Tibial artery (tissue), 4 donors: Measurements from ENCODE around the gene C4orf36.

ENCODE experiments used
- DNase-seq, 2 donors: peaks; one replicate each; pipeline ENCODE4 v3.0.0-alpha.2; 2019
- H3K27ac ChIP-seq, 2 donors: fragments of 200-600 bp; sonication (generic) in 1 of 2; 1 replicate in 1 of 2; 2 replicates in 1 of 2; pipeline ENCODE4 v1.5.1; 2018 to 2019; ENCODE audit warnings: mild to moderate bottlenecking in 1 of 2
- H3K27me3 ChIP-seq, 2 donors: fragments of 200-600 bp; sonication (generic) in 1 of 2; one replicate each; pipeline versions ENCODE4 v1.5.1 to v1.6.0; 2016 to 2019
- H3K36me3 ChIP-seq, 3 donors: fragments of 200-600 bp; sonication (generic) in 2 of 3; one replicate each; pipeline ENCODE4 v1.5.1; 2016 to 2019; ENCODE audit warnings: mild to moderate bottlenecking in 2 of 3
- H3K4me1 ChIP-seq, 4 donors: fragments of 200-600 bp; sonication (generic) in 2 of 4; 1 replicate in 3 of 4; 2 replicates in 1 of 4; pipeline ENCODE4 v1.5.1; 2016 to 2019
- H3K4me3 ChIP-seq, 2 donors: fragments of 200-600 bp; sonication (generic) in 1 of 2; 1 replicate in 1 of 2; 2 replicates in 1 of 2; pipeline ENCODE4 v1.5.1; 2018 to 2019; ENCODE audit warnings: mild to moderate bottlenecking in 2 of 2
- H3K9me3 ChIP-seq, 3 donors: fragments of 200-600 bp; sonication (generic) in 1 of 3; one replicate each; pipeline ENCODE4 v1.5.1; 2016 to 2019
- CTCF ChIP-seq, 2 experiments: fragments of 200-600 bp in 1 of 2; fragments of 450-650 bp in 1 of 2; IDR thresholded peaks; one replicate each; pipeline ENCODE4 v1.5.1; 2017 to 2019; ENCODE audit warnings: antibody characterized with exemption in 2 of 2, mild to moderate bottlenecking in 1 of 2, moderate library complexity in 1 of 2
- intact Hi-C: fragments of 100-400 bp; cut with DNase I; formaldehyde crosslinking; loops from one replicate; pipeline ENCODE4 v1.15.0; 2023; ENCODE audit warnings: low total_unique reads

Gene C4orf36

GRCh38 chr4:86841309-86841708 lies 50.9 kb downstream of the C4orf36 start:
- Histone ChIP-seq H3K4me3 (no peak overlapping the region), H3K27me3 (no peaks in the 10 kb centered on the region), H3K9me3 (no peaks in the 10 kb centered on the region), H3K36me3 (no peaks in the 10 kb centered on the region), H3K27ac (no peak overlapping the region), H3K4me1 (no peaks in the 10 kb centered on the region)
- no peak for DNase-seq
- no peak for TF ChIP-seq CTCF (IDR thresholded peaks at IDR 0.05)
- intact Hi-C loops, result no loop called here

DNA sequence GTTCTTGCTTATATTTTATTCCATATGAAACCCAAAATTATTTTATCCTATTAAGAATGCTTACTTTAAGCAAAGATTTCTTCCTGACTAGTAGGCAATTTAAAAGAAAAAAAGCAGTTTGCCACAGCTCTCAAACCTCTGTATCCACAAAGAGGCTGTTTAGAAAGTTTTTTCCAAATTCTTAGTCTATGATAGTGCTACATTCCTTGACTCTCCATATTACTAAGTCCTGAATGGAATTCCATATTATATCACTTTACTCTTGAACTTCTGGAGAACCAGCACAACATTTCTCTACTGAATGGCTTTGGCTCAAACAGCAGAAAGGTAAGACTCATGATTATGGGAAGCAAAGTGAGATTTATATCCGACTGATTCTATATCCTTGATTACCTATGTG lies 51.4 kb downstream of the C4orf36 start:
- no peaks in the 10 kb centered on the region for H3K27me3 ChIP-seq
- intact Hi-C loops, result no loop called here
- no peaks in the 10 kb centered on the region for H3K9me3 ChIP-seq
- DNase-seq, result no peak
- no peaks in the 10 kb centered on the region for H3K36me3 ChIP-seq
- H3K4me1 ChIP-seq, result no peaks in the 10 kb centered on the region
- no peak overlapping the region for H3K27ac ChIP-seq
- H3K4me3 ChIP-seq, result no peak overlapping the region
- no peak for TF ChIP-seq CTCF (IDR thresholded peaks at IDR 0.05)

DNA sequence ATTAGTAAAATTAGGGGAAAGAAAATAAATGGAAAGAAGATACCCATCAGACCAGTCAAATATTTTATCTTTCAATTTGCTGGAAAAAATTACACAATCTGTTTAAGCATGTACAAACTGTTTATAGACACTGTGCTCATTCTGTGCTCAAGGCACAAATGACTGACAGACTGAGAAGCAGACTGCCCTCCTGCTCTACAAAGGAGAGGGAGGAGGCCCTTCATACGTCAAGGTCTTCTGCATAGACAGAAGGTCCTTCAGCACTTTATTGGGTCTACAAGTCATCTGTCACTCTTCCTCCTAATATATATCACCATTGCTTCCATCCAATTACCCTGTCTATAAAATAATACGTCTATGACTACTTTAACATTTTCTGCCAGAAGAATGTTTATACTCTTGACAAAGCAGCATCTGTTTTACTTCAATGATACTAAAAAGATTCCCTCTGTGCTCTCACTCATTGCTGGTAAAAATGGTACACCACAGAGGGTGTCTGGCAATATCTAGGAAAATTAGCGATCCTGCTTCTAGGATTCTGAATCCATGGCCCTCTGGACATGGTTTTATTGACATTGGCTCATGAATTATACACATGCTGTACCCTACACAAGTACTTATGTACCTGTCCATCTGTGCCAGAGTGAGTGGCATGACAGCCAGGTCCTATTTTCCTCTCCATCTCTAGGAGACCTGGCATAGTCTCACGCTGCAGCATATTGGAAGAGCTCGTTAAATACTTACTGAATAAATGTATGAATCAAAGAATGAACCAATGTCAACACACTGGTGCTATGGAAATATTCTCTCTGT lies 54.3 kb downstream of the C4orf36 start:
- H3K4me3 ChIP-seq, result no peak overlapping the region
- H3K27ac ChIP-seq, result no peak overlapping the region
- DNase-seq, result no peak
- H3K27me3 ChIP-seq, result no peaks in the 10 kb centered on the region
- intact Hi-C loops, result no loop called here
- H3K36me3 ChIP-seq, result no peaks in the 10 kb centered on the region
- TF ChIP-seq CTCF (IDR thresholded peaks at IDR 0.05), result no peak
- no peaks in the 10 kb centered on the region for H3K4me1 ChIP-seq
- no peaks in the 10 kb centered on the region for H3K9me3 ChIP-seq

DNA sequence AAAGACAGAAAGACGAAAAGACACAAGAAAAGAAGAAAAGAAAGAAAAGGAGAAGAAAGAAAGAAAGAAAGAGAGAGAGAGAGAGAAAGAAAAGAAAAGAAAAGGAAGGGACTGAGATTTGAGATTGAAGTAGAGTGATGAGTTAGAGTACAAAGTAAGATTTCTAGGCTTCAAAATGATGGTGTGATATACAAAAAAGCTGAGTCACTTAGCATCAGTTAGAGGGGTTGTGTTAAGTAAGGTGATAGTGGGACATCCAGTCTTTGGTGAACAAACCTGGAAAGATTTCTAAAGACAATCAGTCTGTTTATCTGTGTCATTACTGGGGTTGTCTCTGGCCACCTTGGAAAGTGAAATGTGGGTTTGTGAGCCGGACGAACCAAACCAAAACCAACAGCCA lies 56.5 kb downstream of the C4orf36 start:
- DNase-seq, result no peak
- H3K4me3 ChIP-seq, result no peak overlapping the region
- intact Hi-C loops, result no loop called here
- no peak for TF ChIP-seq CTCF (IDR thresholded peaks at IDR 0.05)
- H3K4me1 ChIP-seq, result peaks cover 0 to 4% (median 0%) of the 10 kb centered on the region in 4 donors
- no peaks in the 10 kb centered on the region for H3K27me3 ChIP-seq
- H3K36me3 ChIP-seq, result no peaks in the 10 kb centered on the region
- no peak overlapping the region for H3K27ac ChIP-seq
- H3K9me3 ChIP-seq, result no peaks in the 10 kb centered on the region

- Histone ChIP-seq H3K27me3 (no peaks in the 10 kb centered on the region), H3K4me3 (no peak overlapping the region), H3K27ac (no peak overlapping the region), H3K4me1 (peaks cover 0 to 4% (median 0%) of the 10 kb centered on the region in 4 donors), H3K9me3 (no peaks in the 10 kb centered on the region), H3K36me3 (peaks cover 0 to 6% (median 0%) of the 10 kb centered on the region in 3 donors)
- no peak for TF ChIP-seq CTCF (IDR thresholded peaks at IDR 0.05)
- intact Hi-C loops, result no loop called here
- no peak for DNase-seq
These were observed 57.3 kb downstream of the C4orf36 start for GRCh38 chr4:86834901-86835300.
